Sigmoid colon (tissue), 7 donors: ENCODE measurements around the gene VWA2. TPM values are rescaled to one million over a fixed set of nuclear protein-coding genes. Genes with fewer than 3 reads are reported as not detected.

Source experiments
- DNase-seq: peaks from one replicate; pipeline ENCODE4 v3.0.0-alpha.2; 2019
- H3K27ac ChIP-seq, 4 donors: fragments of 200-600 bp; sonication (generic); one replicate each; pipeline ENCODE4 v1.5.1; 2016 to 2019; ENCODE audit warnings: mild to moderate bottlenecking in 1 of 4
- H3K27me3 ChIP-seq, 3 donors: fragments of 200-600 bp; sonication (generic); one replicate each; pipeline ENCODE4 v1.5.1; 2019; ENCODE audit warnings: mild to moderate bottlenecking in 1 of 3
- H3K36me3 ChIP-seq, 4 donors: fragments of 200-600 bp; sonication (generic); one replicate each; pipeline ENCODE4 v1.5.1; 2016 to 2019
- H3K4me1 ChIP-seq, 4 donors: fragments of 200-600 bp; sonication (generic); one replicate each; pipeline ENCODE4 v1.5.1; 2017 to 2019
- H3K4me3 ChIP-seq, 4 donors: fragments of 200-600 bp; sonication (generic); one replicate each; pipeline ENCODE4 v1.5.1; 2017 to 2019; ENCODE audit warnings: mild to moderate bottlenecking in 2 of 4, moderate library complexity in 1 of 4
- H3K9me3 ChIP-seq, 4 donors: fragments of 200-600 bp in 3 of 4; sonication (generic) in 3 of 4; one replicate each; pipeline versions ENCODE4 v1.5.1 to v1.6.1; 2013 to 2019
- CTCF ChIP-seq, 4 experiments: fragments of 450-650 bp in 3 of 4; fragments of 200-600 bp in 1 of 4; IDR thresholded peaks; one replicate each; pipeline ENCODE4 v1.5.1; 2016 to 2019; ENCODE audit warnings: antibody characterized with exemption in 4 of 4, mild to moderate bottlenecking in 3 of 4, moderate library complexity in 2 of 4
- EP300 ChIP-seq, 4 donors: sonication (generic); formaldehyde crosslinking; IDR thresholded peaks; one replicate each; pipeline ENCODE4 v1.6.1; 2017; ENCODE audit warnings: antibody characterized with exemption in 4 of 4
- POLR2A ChIP-seq, 2 donors: fragments of 450-650 bp; IDR thresholded peaks; one replicate each; pipeline ENCODE4 v1.6.1; 2016; ENCODE audit warnings: antibody characterized with exemption in 2 of 2, mild to moderate bottlenecking in 2 of 2, moderate library complexity in 2 of 2
- POLR2AphosphoS5 ChIP-seq, 4 donors: sonication (generic); formaldehyde crosslinking; IDR thresholded peaks; one replicate each; pipeline ENCODE4 v1.6.1; 2017; ENCODE audit warnings: antibody characterized with exemption in 4 of 4
- WGBS, 2 donors: extraction: QIAGEN DNeasy Blood & Tissue Kit; methylation state at CpG; one replicate each; pipeline ENCODE4 v1.1.7; 2013; 5-methylcytosine and 5-hydroxymethylcytosine counted together
- intact Hi-C: fragments of 100-400 bp; cut with DNase I; formaldehyde crosslinking; loops from one replicate; pipeline ENCODE4 v1.15.1; 2023
- polyA plus RNA-seq, 3 donors: library from polyadenylated mRNA; stranded (reverse); fragments of 200-250 nt; gene quantifications; one replicate each; pipeline ENCODE4 v1.2.3, GENCODE V29; 2013
- total RNA-seq, 4 donors: library from RNA; depleted of rRNA; stranded (reverse); fragments of >200 nt; gene quantifications; one replicate each; pipeline ENCODE4 v1.1.0, GENCODE V29; 2016
- donor health status: healthy with polysubstance abuse.
- donor health status: Bipolar disorder and iron deficiency.
- donor health status: healthy.

Gene VWA2
- total and polyA plus RNA-seq, 7 donors, result 0.23 to 1.3 (median 0.46) TPM; not detected in 3

- Histone ChIP-seq H3K36me3 (no peaks in the 10 kb centered on the region), H3K4me1 (peaks cover 0 to 5% (median 0%) of the 10 kb centered on the region in 4 donors), H3K27me3 (no peaks in the 10 kb centered on the region), H3K27ac (peak overlapping the region in 2 of 4 donors; percentile 39 to 42), H3K9me3 (no peaks in the 10 kb centered on the region), H3K4me3 (no peak overlapping the region)
- WGBS, 2 donors, result 92 to 93% methylated on average over 5 of the region's 5 CpGs
- intact Hi-C loops, result no loop called here
- TF ChIP-seq CTCF (IDR thresholded peaks at IDR 0.05) (no peak), POLR2A (IDR thresholded peaks at IDR 0.05) (no peak), POLR2AphosphoS5 (IDR thresholded peaks at IDR 0.05) (no peak), EP300 (IDR thresholded peaks at IDR 0.05) (no peak)
- DNase-seq, result no peak
Observed at GRCh38 chr10:114260366-114260765, 21.3 kb downstream of the VWA2 start.

GRCh38 chr10:114261076-114261475 lies 22.0 kb downstream of the VWA2 start:
- H3K27ac ChIP-seq, result peak overlapping the region in 1 of 4 donors; percentile 39
- 53 to 76% methylated on average over 2 of the region's 2 CpGs for WGBS, 2 donors
- intact Hi-C loops, result no loop called here
- H3K4me3 ChIP-seq, result no peak overlapping the region
- no peaks in the 10 kb centered on the region for H3K27me3 ChIP-seq
- DNase-seq, result no peak
- TF ChIP-seq POLR2A (IDR thresholded peaks at IDR 0.05), result no peak
- TF ChIP-seq POLR2AphosphoS5 (IDR thresholded peaks at IDR 0.05), result no peak
- peaks cover 0 to 7% (median 0%) of the 10 kb centered on the region in 4 donors for H3K4me1 ChIP-seq
- H3K9me3 ChIP-seq, result no peaks in the 10 kb centered on the region
- no peaks in the 10 kb centered on the region for H3K36me3 ChIP-seq

GRCh38 chr10:114262496-114262895 lies 23.4 kb downstream of the VWA2 start:
- intact Hi-C loops, result no loop called here
- H3K36me3 ChIP-seq, result no peaks in the 10 kb centered on the region
- no peak for TF ChIP-seq POLR2AphosphoS5 (IDR thresholded peaks at IDR 0.05)
- H3K27ac ChIP-seq, result no peak overlapping the region
- DNase-seq, result no peak
- no peak overlapping the region for H3K4me3 ChIP-seq
- H3K4me1 ChIP-seq, result peaks cover 0 to 12% (median 4%) of the 10 kb centered on the region in 4 donors
- no peaks in the 10 kb centered on the region for H3K27me3 ChIP-seq
- WGBS, 2 donors, result 87 to 94% methylated on average over 4 of the region's 4 CpGs
- no peaks in the 10 kb centered on the region for H3K9me3 ChIP-seq

GRCh38 chr10:114265392-114266053 lies 26.5 kb downstream of the VWA2 start:
- no peak for TF ChIP-seq EP300 (IDR thresholded peaks at IDR 0.05)
- peak in 3 of 4 donors; percentile 30 to 62 (median 39) for TF ChIP-seq POLR2AphosphoS5 (IDR thresholded peaks at IDR 0.05)
- whole genome bisulfite sequencing, 2 donors, result 75 to 78% methylated on average over 6 of the region's 6 CpGs
- H3K9me3 ChIP-seq, result no peaks in the 10 kb centered on the region
- no peaks in the 10 kb centered on the region for H3K36me3 ChIP-seq
- H3K4me1 ChIP-seq, result peaks cover 0 to 12% (median 4%) of the 10 kb centered on the region in 4 donors
- H3K27ac ChIP-seq, result peak overlapping the region; percentile 14 to 39 (median 26)
- H3K4me3 ChIP-seq, result no peak overlapping the region
- H3K27me3 ChIP-seq, result no peaks in the 10 kb centered on the region
- DNase-seq, result peak; percentile 72
- intact Hi-C loops, result no loop called here

- H3K27ac ChIP-seq, result peak overlapping the region in 1 of 4 donors; percentile 33
- H3K9me3 ChIP-seq, result no peaks in the 10 kb centered on the region
- H3K4me3 ChIP-seq, result no peak overlapping the region
- 11 to 49% methylated on average over 5 of the region's 5 CpGs for whole genome bisulfite sequencing, 2 donors
- DNase-seq, result no peak
- H3K4me1 ChIP-seq, result peaks cover 0 to 13% (median 6%) of the 10 kb centered on the region in 4 donors
- H3K36me3 ChIP-seq, result no peaks in the 10 kb centered on the region
- intact Hi-C loops, result no loop called here
- no peaks in the 10 kb centered on the region for H3K27me3 ChIP-seq
- TF ChIP-seq POLR2A (IDR thresholded peaks at IDR 0.05) (no peak), CTCF (IDR thresholded peaks at IDR 0.05) (no peak), POLR2AphosphoS5 (IDR thresholded peaks at IDR 0.05) (no peak), EP300 (IDR thresholded peaks at IDR 0.05) (no peak)
Observed at GRCh38 chr10:114266521-114266920, 27.5 kb downstream of the VWA2 start.

- no peaks in the 10 kb centered on the region for H3K27me3 ChIP-seq
- H3K36me3 ChIP-seq, result no peaks in the 10 kb centered on the region
- no peak for TF ChIP-seq POLR2A (IDR thresholded peaks at IDR 0.05)
- TF ChIP-seq POLR2AphosphoS5 (IDR thresholded peaks at IDR 0.05), result no peak
- TF ChIP-seq EP300 (IDR thresholded peaks at IDR 0.05), result no peak
- TF ChIP-seq CTCF (IDR thresholded peaks at IDR 0.05), result no peak
- no peaks in the 10 kb centered on the region for H3K9me3 ChIP-seq
- H3K27ac ChIP-seq, result peak overlapping the region in 3 of 4 donors; percentile 14 to 40 (median 20)
- peaks cover 0 to 20% (median 2%) of the 10 kb centered on the region in 4 donors for H3K4me1 ChIP-seq
- no peak overlapping the region for H3K4me3 ChIP-seq
- intact Hi-C loops, result no loop called here
- WGBS, 2 donors, result 18 to 62% methylated on average over 3 of the region's 3 CpGs
- no peak for DNase-seq
Observed at GRCh38 chr10:114271075-114271778, 32.2 kb downstream of the VWA2 start.
